Activated T-cell treated with anti-CD3 and anti-CD28 coated beads for 4 hours (primary cell): ENCODE measurements around the gene CCDC57.

Experiments
- DNase-seq: peaks from one replicate; pipeline ENCODE4 v3.0.0-alpha.2; 2020

CCDC57 gene

GRCh38 chr17:82088838-82089722 is 123.6 kb downstream of the CCDC57 start:
- no peak for DNase-seq

- no peak for DNase-seq
Observed at GRCh38 chr17:82087961-82088837, 124.4 kb downstream of the CCDC57 start.

DNA sequence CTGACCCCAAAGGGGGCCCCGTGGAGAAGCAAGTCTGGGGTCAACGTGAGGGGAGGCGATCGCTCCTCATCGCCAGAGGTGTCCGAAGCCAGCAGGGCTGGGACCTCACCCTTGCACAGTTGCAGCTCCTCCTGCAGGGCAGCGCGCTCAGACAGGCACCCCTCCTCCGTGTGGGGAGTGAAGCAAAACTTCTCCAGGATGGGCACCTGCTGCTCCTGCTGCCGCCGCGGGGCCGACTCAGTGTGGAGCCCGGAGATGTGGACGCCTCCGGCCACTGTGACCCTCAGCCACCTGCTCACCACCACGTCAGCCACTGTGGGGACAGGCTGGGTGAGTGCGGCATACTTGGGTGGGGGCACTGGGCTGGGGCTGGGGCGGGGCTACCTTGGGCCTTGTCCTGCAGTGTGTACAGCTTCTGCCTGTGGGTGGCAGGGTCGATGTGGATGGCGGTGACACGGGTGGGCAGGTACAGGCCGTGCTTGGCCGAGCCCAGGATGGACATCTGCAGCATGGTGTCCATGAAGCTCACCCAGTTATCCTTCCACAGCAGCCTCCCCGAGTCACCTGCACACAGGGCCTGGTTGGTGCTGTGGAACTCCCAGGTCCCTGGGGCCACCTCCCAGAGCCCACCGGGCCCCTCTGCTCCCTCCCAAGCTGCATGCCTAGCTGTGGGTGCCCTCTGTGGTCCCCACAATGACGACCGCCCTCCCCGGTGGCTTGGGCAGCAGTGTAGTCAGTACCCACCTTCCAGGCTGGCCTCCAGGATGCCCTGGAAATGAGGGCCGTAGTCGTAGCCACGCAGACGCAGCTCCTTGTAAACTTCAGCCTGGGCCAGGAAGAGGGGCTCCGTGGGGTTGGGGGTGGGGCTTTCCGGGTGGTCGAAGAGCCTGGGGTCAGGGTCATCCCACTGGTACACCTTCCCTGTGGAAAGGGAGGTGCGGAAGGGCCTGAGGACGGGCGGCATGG is 125.4 kb downstream of the CCDC57 start:
- DNase-seq: no peak

DNA sequence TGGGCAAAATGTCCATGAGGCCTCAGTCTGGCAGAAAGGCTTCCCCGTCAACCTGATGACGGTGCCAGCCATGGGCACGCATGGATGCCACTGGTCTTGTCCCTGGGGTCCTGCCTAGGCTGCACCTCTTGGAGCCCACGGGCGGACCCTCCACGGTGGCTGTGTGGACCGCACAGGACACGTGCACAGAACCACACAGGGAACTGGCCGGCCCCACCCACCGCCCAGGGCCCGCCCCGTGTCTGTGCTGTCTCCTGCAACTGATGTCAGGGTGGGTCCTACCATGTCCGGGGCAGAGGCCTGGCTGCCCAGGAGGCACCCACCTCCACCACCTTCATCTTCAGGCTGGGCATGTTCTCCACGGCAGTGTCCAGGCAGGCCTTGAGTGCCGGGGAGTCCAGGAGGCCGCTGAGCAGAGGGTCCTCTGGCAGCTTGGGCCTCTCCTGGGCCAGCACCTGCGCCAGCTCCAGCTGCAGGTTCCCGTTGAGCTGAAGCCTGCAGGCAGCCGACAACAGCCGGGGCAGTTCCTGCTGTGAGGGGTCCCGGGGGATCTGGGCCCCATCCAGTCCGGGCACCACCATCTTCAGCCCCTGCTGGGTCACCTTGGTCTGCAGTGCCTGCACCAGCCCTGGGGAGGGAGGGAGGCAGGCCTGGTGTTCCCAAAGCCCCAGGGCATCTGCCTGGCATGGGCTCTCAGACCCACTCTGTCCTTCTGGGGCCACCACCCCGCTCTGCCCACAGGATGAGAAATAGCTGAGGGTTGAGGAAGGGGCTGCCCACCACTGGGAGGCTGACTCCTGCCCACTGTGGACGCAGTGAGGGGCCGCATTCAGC is 126.5 kb downstream of the CCDC57 start:
- no peak for DNase-seq

GRCh38 chr17:82085031-82085861 is 127.4 kb downstream of the CCDC57 start:
- no peak for DNase-seq

- no peak for DNase-seq
Observed at GRCh38 chr17:82084373-82085030, 128.1 kb downstream of the CCDC57 start.

DNA sequence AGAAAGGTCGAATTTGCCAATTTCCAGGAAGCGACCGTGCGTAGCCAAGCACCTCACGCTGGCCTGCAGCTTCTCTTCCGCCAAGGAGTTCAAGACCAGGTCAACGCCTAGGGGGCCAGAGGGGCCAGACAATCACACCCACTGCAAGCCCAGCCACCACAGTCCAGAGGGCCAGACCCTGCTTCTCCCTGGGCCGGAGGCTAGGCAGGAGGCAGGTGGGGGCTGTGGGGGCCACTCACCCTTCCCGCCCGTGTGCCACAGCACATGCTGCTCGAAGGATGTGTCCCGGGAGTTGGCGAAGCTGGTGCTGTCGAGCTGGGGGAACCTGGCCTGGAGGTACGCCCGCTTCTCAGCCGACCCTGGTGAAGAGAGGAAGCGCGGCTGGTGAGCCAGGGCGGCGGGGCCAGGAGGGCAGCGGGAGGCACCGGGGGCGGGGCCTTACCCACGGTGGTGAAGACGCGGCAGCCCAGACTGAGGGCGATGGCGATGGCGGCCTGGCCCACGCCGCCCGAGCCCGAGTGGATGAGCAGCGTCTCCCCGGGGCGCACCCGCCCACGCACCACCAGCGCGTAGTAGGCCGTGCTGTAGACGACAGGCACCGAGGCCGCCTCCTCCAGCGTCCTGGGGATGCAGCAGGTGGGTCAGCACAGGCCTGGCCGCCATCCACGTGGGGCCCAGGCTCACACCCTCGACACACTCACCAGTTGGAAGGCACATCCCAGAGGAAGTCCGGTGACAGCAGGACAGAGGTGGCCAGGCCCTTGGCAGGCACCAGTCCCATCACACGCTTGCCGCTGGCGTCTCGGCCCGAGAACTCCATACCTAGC is 128.9 kb downstream of the CCDC57 start:
- no peak for DNase-seq

GRCh38 chr17:82083009-82083408 is 129.6 kb downstream of the CCDC57 start:
- no peak for DNase-seq

GRCh38 chr17:82082456-82082855 is 130.2 kb downstream of the CCDC57 start:
- no peak for DNase-seq

DNA sequence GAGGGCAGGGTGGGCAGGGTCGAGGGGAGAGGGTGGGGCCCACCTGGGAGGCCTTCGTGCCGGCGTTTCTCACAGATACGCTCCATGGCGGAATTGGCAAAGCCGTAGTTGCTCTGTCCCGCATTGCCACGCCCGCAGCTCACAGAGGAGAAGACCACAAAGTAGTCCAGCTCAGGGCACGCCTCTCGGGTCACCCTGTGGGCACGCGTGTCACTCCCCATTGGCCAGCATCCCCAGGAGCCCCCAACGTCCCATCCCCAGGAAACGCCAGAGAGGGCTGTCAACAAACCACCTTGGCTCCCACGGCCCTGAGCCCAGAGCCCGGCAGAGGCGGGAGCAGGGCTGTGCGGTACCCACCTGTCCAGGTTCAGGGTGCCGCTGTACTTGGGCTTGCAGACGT is 130.7 kb downstream of the CCDC57 start:
- no peak for DNase-seq

DNA sequence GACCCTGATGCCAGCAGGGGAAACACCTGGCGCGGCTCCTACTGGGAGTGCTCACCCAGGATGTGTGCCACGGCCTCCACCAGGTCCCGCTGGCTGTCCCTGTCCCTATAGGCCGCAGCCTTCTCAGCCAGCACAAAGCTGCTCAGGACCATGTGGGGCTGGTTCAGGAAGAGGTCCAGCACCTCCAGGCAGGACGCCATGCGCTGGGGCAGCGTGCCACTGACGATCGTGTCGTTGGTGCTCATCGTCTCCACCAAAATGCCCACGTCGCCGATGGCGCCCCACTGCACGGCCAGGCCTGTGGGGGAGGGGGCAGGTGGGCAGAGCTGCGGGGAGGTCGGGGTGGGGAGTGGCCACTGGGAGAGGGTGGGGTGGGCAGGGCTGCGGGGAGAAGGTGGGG is 131.1 kb downstream of the CCDC57 start:
- DNase-seq: no peak

DNA sequence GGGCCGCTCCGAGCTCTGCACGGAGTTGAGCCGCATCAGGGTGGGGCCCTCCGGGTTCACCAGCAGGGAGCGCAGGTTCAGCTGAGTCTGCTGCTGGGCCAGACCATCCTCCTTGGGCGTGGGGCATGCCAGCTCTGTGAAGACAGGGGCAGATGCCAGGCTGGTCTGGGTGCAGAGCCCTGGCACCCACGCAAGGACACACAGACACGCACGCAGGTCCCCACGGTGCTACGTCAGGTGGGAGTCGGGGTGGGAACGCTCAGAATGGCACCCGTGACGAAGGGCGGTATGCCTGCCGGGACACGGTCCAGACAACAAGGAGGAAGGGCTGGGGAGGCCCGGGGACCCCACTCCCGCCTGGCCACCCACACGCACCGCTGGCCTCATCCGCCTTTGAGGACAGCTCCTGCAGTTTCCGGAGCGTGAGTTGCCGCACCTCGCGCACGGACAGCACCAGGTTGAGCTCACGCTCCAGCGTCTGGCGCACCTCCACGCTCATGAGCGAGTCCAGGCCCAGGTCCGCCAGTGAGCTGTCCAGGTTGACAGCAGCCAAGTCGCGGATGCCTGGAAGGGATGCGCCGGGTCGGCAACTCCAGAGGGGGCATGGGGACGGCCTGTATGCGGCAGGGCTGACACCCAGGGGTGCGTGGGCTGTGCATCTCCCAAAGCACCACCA is 131.7 kb downstream of the CCDC57 start:
- no peak for DNase-seq

DNA sequence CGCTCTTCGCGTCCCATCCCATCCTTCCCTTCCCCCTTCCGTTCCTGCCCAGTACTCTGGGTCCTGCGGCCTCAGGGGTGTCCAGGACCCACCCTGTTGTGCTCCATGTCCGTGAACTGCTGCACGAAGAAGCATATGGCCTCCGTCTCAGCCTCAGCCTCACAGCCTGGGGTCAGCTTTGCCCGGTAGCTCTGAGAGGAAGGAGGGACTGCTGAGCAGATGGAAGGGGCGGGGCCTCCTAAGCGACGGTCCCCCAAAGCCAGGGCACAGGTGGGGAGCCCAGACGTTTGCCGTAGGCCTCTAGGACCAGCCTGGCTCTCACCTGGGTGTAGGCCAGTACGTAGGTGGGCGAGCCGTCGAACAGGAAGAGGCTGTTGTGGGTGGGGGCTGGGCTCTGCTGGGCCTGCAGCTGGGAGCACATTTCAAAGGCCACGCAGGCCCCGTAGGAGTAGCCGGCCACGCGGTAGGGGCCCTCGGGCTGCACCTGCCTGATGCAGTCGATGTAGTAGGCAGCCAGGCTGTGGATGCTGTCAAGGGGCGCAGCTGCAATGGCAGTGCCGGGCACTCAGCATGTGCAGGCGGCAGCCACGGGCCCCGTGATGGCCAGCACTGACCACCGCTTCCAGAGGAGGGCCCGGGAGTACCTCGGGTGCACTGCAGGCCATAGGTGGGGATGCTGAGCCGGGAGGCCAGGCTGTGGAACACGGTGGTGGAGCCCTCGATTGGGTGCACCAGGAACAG is 132.4 kb downstream of the CCDC57 start:
- DNase-seq: no peak

GRCh38 chr17:82079001-82079677 is 133.5 kb downstream of the CCDC57 start:
- no peak for DNase-seq

DNA sequence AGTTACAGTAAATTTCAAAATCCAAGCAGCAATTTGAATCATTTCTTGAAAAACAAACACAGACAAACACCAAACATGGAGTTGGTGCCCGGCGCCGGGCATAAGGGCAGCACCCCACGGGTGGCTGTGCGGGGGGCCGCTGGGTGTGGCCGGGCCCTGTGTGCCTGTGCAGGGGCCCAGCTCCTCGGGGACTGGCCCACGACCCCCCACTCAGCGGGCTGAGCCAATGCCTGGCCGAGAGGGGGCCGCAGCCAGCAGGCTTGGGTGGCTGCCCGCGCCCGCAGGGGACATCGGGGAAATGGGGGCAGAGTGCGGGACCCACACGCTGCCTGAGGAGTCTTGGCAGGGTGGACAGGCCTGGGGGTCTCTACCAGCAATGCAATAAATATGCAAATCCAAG is 134.2 kb downstream of the CCDC57 start:
- DNase-seq: no peak

GRCh38 chr17:82077617-82078358 is 134.9 kb downstream of the CCDC57 start:
- DNase-seq: no peak
